K562 (cell line): ENCODE data around the gene PRKAG2.

Source experiments
- SAP30 ChIP-seq: fragments of 200-600 bp; sonication (generic); IDR thresholded peaks from 2 replicates; pipeline ENCODE4 v1.6.1; 2012; ENCODE audit warnings: borderline replicate concordance, low read depth, mild to moderate bottlenecking, moderate library complexity, low read length, control low read depth, inconsistent platforms; ENCODE audit not compliant: insufficient read depth, poor library complexity, severe bottlenecking
- ZSCAN29 ChIP-seq: fragments of 450-650 bp; IDR thresholded peaks from 2 replicates; pipeline ENCODE4 v1.6.1; 2017
- TF ChIP-seq, protein P1 (sequence below), 2 experiments: fragments of 450-650 bp in 1 of 2; sonication (generic) in 1 of 2; formaldehyde crosslinking in 1 of 2; IDR thresholded peaks in 1 of 2; conservative IDR thresholded peaks in 1 of 2; 2 replicates each; pipeline versions ENCODE4 v1.6.1 to v1.8.1; 2016 to 2023; ENCODE audit warnings: mild to moderate bottlenecking in 2 of 2, moderate library complexity in 2 of 2, inconsistent platforms in 1 of 2, missing genetic modification reagents in 1 of 2
- TF ChIP-seq, protein P2 (sequence below): fragments of 450-650 bp; IDR thresholded peaks from 2 replicates; pipeline ENCODE4 v1.6.1; 2017; ENCODE audit warnings: mild to moderate bottlenecking, moderate library complexity

DNA sequence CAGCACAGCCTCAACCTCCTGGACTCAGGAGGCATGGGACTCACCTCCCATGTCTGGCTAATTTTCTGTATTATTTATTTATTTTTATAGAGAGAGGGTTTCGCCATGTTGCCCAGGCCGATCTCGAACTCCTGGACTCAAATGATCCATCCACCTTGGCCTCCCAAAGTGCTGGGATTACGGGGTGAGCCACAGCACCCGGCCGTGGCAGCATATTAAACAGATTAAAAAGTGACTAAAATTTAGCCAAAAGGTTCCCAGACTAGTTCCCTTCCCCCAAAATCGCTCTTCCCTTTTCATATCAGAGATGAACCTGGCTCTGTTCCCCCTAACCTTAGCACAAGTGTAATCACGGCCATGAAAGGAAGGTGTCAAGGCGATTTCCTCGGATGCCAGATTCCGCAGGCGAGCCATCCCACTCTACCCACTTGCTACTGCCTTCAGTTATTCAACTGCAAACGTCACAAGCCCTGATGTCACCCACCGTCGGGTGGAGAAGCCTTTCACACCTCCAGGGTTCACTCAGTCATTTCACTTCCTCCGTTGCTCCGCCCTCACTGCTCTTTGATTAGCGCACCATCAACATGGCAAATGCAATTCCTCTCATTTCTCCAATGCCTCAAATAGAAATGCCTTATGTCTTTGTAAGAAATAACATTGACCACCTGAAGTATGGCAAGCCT lies 252.5 kb downstream of the PRKAG2 start:
- TF ChIP-seq ZSCAN29 (no peak), SAP30 (no peak)
- TF ChIP-seq, protein P1, sequence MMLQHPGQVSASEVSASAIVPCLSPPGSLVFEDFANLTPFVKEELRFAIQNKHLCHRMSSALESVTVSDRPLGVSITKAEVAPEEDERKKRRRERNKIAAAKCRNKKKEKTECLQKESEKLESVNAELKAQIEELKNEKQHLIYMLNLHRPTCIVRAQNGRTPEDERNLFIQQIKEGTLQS (IDR thresholded peaks at IDR 0.05) = no peak
- TF ChIP-seq, protein P1 (CRISPR knock-in tag; conservative IDR thresholded peaks at IDR 0.05) = no peak
- TF ChIP-seq, protein P2, sequence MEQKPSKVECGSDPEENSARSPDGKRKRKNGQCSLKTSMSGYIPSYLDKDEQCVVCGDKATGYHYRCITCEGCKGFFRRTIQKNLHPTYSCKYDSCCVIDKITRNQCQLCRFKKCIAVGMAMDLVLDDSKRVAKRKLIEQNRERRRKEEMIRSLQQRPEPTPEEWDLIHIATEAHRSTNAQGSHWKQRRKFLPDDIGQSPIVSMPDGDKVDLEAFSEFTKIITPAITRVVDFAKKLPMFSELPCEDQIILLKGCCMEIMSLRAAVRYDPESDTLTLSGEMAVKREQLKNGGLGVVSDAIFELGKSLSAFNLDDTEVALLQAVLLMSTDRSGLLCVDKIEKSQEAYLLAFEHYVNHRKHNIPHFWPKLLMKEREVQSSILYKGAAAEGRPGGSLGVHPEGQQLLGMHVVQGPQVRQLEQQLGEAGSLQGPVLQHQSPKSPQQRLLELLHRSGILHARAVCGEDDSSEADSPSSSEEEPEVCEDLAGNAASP = no peak
